Neural cell (in vitro differentiated cells): ENCODE results near the gene KRTAP29-1. TPM values are rescaled to one million over a fixed set of nuclear protein-coding genes. Genes with fewer than 3 reads are reported as not detected.

Source experiments
- H2AFZ ChIP-seq: fragments of 200-600, 300-800 bp; sonication (generic), shearing (Covaris generic); 2 replicates; pipeline ENCODE4 v1.6.0; 2014; ENCODE audit warnings: low read depth, mild to moderate bottlenecking, antibody characterized with exemption, low read length, moderate library complexity
- H3F3A ChIP-seq: fragments of 200-600 bp; shearing (Covaris generic); 2 replicates; pipeline ENCODE4 v1.6.1; 2016; ENCODE audit warnings: mild to moderate bottlenecking, moderate library complexity, mixed read lengths, antibody characterized with exemption, low read length; ENCODE audit not compliant: insufficient read depth, poor library complexity, severe bottlenecking
- H3K27ac ChIP-seq: fragments of 200-600, 300-800 bp; sonication (generic), shearing (Covaris generic); 2 replicates; pipeline ENCODE4 v1.5.1; 2014; ENCODE audit warnings: mild to moderate bottlenecking, low read length, moderate library complexity
- H3K27me3 ChIP-seq: fragments of 300-800, 200-600 bp; sonication (generic), shearing (Covaris generic); 2 replicates; pipeline ENCODE4 v1.6.0; 2014; ENCODE audit warnings: mild to moderate bottlenecking, low read depth, low read length, moderate library complexity; ENCODE audit not compliant: insufficient read depth
- H3K36me3 ChIP-seq: fragments of 300-800, 200-600 bp; sonication (generic), shearing (Covaris generic); 2 replicates; pipeline ENCODE4 v1.5.1; 2014; ENCODE audit warnings: mild to moderate bottlenecking, antibody characterized with exemption, low read length, moderate library complexity; ENCODE audit not compliant: insufficient read depth
- H3K4me2 ChIP-seq: fragments of 300-800, 200-600 bp; sonication (generic), shearing (Covaris generic); 2 replicates; pipeline ENCODE4 v1.6.0; 2014; ENCODE audit warnings: mild to moderate bottlenecking, low read length
- H3K4me3 ChIP-seq: fragments of 300-800, 200-600 bp; sonication (generic), shearing (Covaris generic); 2 replicates; pipeline ENCODE4 v1.5.1; 2014; ENCODE audit warnings: mild to moderate bottlenecking, low read length, moderate library complexity
- H3K79me2 ChIP-seq: fragments of 200-600 bp; shearing (Covaris generic); replicated peaks from 2 replicates; pipeline ENCODE4 v1.6.0; 2014; ENCODE audit warnings: mild to moderate bottlenecking, low read length, moderate library complexity; ENCODE audit not compliant: insufficient read depth
- H3K9ac ChIP-seq: fragments of 300-800, 200-600 bp; sonication (generic), shearing (Covaris generic); 2 replicates; pipeline ENCODE4 v1.6.1; 2016; ENCODE audit warnings: mild to moderate bottlenecking, low read length, mixed read lengths
- H3K9me2 ChIP-seq: fragments of 200-600 bp; shearing (Covaris generic); 2 replicates; pipeline ENCODE4 v1.6.1; 2016; ENCODE audit warnings: mild to moderate bottlenecking, low read length, mixed read lengths; ENCODE audit not compliant: insufficient read depth
- H3K9me3 ChIP-seq: fragments of 200-600, 300-800 bp; sonication (generic), shearing (Covaris generic); 2 replicates; pipeline ENCODE4 v1.6.1; 2016; ENCODE audit warnings: mild to moderate bottlenecking, mixed run types, low read length, moderate library complexity, mixed read lengths
- H4K20me1 ChIP-seq: fragments of 200-600 bp; shearing (Covaris generic); 2 replicates; pipeline ENCODE4 v1.6.1; 2016; ENCODE audit warnings: mild to moderate bottlenecking, mixed run types; ENCODE audit not compliant: insufficient read depth
- CTCF ChIP-seq: fragments of 450-650 bp; IDR thresholded peaks from 2 replicates; pipeline ENCODE4 v1.5.1; 2014; ENCODE audit warnings: antibody characterized with exemption, mild to moderate bottlenecking, moderate library complexity; ENCODE audit not compliant: poor library complexity, severe bottlenecking
- EP300 ChIP-seq: fragments of 450-650 bp; conservative IDR thresholded peaks from 2 replicates; pipeline ENCODE4 v1.6.1; 2014; ENCODE audit warnings: antibody characterized with exemption, mild to moderate bottlenecking, moderate library complexity; ENCODE audit not compliant: poor library complexity, severe bottlenecking
- EZH2 ChIP-seq: fragments of 200-600, 300-800 bp; shearing (Covaris generic), sonication (generic); IDR thresholded peaks from 2 replicates; pipeline ENCODE4 v1.6.1; 2014; ENCODE audit warnings: antibody characterized with exemption, low read length, borderline replicate concordance, mild to moderate bottlenecking; ENCODE audit not compliant: insufficient read depth, poor library complexity, severe bottlenecking
- MXI1 ChIP-seq: fragments of 450-650 bp; conservative IDR thresholded peaks from 2 replicates; pipeline ENCODE4 v1.6.1; 2014; ENCODE audit warnings: antibody characterized with exemption, mild to moderate bottlenecking; ENCODE audit not compliant: poor library complexity, severe bottlenecking
- POLR2AphosphoS5 ChIP-seq: IDR thresholded peaks from 2 replicates; pipeline ENCODE4 v1.6.1; 2012
- RAD21 ChIP-seq: fragments of 450-650 bp; conservative IDR thresholded peaks from 2 replicates; pipeline ENCODE4 v1.6.1; 2014; ENCODE audit warnings: antibody characterized with exemption, mild to moderate bottlenecking, moderate library complexity
- REST ChIP-seq: IDR thresholded peaks from 2 replicates; pipeline ENCODE4 v1.6.1; 2012; ENCODE audit warnings: borderline replicate concordance
- SMC3 ChIP-seq: fragments of 450-650 bp; conservative IDR thresholded peaks from 2 replicates; pipeline ENCODE4 v1.6.1; 2014; ENCODE audit warnings: antibody characterized with exemption, mild to moderate bottlenecking, moderate library complexity; ENCODE audit not compliant: poor library complexity
- TAF1 ChIP-seq: IDR thresholded peaks from 2 replicates; pipeline ENCODE4 v1.6.1; 2012; ENCODE audit warnings: low read depth
- polyA plus RNA-seq: library from polyadenylated mRNA; depleted of rRNA; stranded (reverse); fragments of >200 nt; gene quantifications from 2 replicates; pipeline ENCODE4 v1.2.3, GENCODE V29; 2014

KRTAP29-1 gene
- polyA plus RNA-seq, 1 donor from 2014 or later = not detected

- Histone ChIP-seq H3K9me2 (no peaks in the 10 kb centered on the region), H2AFZ (no peak overlapping the region), H3K27me3 (no peaks in the 10 kb centered on the region), H3K36me3 (no peaks in the 10 kb centered on the region), H3K79me2 (no peaks in the 10 kb centered on the region), H3K4me3 (no peak overlapping the region), H3K9ac (no peak overlapping the region), H4K20me1 (no peaks in the 10 kb centered on the region), H3F3A (no peaks in the 10 kb centered on the region), H3K9me3 (no peaks in the 10 kb centered on the region), H3K27ac (no peak overlapping the region), H3K4me2 (no peak overlapping the region)
- no peak for TF ChIP-seq SMC3
Measured at GRCh38 chr17:41302981-41303380, 330 bp upstream of the KRTAP29-1 start.

- no peak overlapping the region for H3K27ac ChIP-seq
- no peaks in the 10 kb centered on the region for H3K9me2 ChIP-seq
- H3K4me2 ChIP-seq = no peak overlapping the region
- H4K20me1 ChIP-seq = no peaks in the 10 kb centered on the region
- no peak overlapping the region for H3K9ac ChIP-seq
- H3K27me3 ChIP-seq = no peaks in the 10 kb centered on the region
- no peaks in the 10 kb centered on the region for H3K79me2 ChIP-seq
- H3F3A ChIP-seq = no peaks in the 10 kb centered on the region
- H2AFZ ChIP-seq = no peak overlapping the region
- H3K4me3 ChIP-seq = no peak overlapping the region
- no peaks in the 10 kb centered on the region for H3K36me3 ChIP-seq
- no peak for TF ChIP-seq POLR2AphosphoS5
- no peak for TF ChIP-seq EP300
- no peak for TF ChIP-seq CTCF
- no peak for TF ChIP-seq SMC3
- TF ChIP-seq EZH2 = no peak
- TF ChIP-seq REST = no peak
- TF ChIP-seq RAD21 = no peak
- TF ChIP-seq TAF1 = no peak
- TF ChIP-seq MXI1 = no peak
- no peaks in the 10 kb centered on the region for H3K9me3 ChIP-seq
Measured at GRCh38 chr17:41301204-41301790, 1.4 kb downstream of the KRTAP29-1 start.
